HepG2 (cell line): ENCODE data around the gene FMOD. TPM values are rescaled to one million over a fixed set of nuclear protein-coding genes. Genes with fewer than 3 reads are reported as not detected.
A peak's percentile ranks its signal among the peaks of the same experiment; 100 is the strongest.

Experiments used
- FOXP4 ChIP-seq: sonication (generic); formaldehyde crosslinking; IDR thresholded peaks from 2 replicates; pipeline ENCODE4 v1.4.0; 2020; ENCODE audit warnings: missing genetic modification reagents
- HOXA9 ChIP-seq: sonication (generic); formaldehyde crosslinking; IDR thresholded peaks from 2 replicates; pipeline ENCODE4 v1.8.1; 2022; ENCODE audit warnings: missing genetic modification reagents, mild to moderate bottlenecking, moderate library complexity, borderline replicate concordance
- MXI1 ChIP-seq: IDR thresholded peaks from 3 replicates; pipeline ENCODE4 v1.6.1; 2012; ENCODE audit warnings: low read depth, low read length, inconsistent platforms, borderline replicate concordance
- SAP130 ChIP-seq: IDR thresholded peaks from 2 replicates; pipeline ENCODE4 v1.6.1; 2016; ENCODE audit warnings: low read depth
- SNAI1 ChIP-seq: sonication (generic); formaldehyde crosslinking; IDR thresholded peaks from 2 replicates; pipeline ENCODE4 v1.5.0; 2020; ENCODE audit warnings: mild to moderate bottlenecking, missing genetic modification reagents, borderline replicate concordance
- SRSF1 ChIP-seq: fragments of 200-400 bp; formaldehyde crosslinking; optimal IDR thresholded peaks from 2 replicates; pipeline ENCODE3; 2017; ENCODE audit warnings: mild to moderate bottlenecking, low read depth, low read length, moderate library complexity
- ZBTB7B ChIP-seq: sonication (generic); formaldehyde crosslinking; IDR thresholded peaks from 2 replicates; pipeline ENCODE4 v1.4.0; 2020; ENCODE audit warnings: missing genetic modification reagents
- ZC3H4 ChIP-seq: sonication (generic); formaldehyde crosslinking; IDR thresholded peaks from 2 replicates; pipeline ENCODE4 v1.4.0; 2020; ENCODE audit warnings: missing genetic modification reagents, borderline replicate concordance
- ZFY ChIP-seq: sonication (generic); formaldehyde crosslinking; IDR thresholded peaks from 2 replicates; pipeline ENCODE4 v1.4.0; 2020; ENCODE audit warnings: missing genetic modification reagents
- ZMYM4 ChIP-seq: sonication (generic); formaldehyde crosslinking; IDR thresholded peaks from 2 replicates; pipeline ENCODE4 v1.8.1; 2023; ENCODE audit warnings: mild to moderate bottlenecking, missing genetic modification reagents
- ZNF280B ChIP-seq: sonication (generic); formaldehyde crosslinking; IDR thresholded peaks from 2 replicates; pipeline ENCODE4 v1.5.0; 2020; ENCODE audit warnings: missing genetic modification reagents, mild to moderate bottlenecking, borderline replicate concordance
- ZNF335 ChIP-seq: sonication (generic); formaldehyde crosslinking; IDR thresholded peaks from 2 replicates; pipeline ENCODE4 v1.4.0; 2020; ENCODE audit warnings: missing genetic modification reagents
- ZNF557 ChIP-seq: sonication (generic); formaldehyde crosslinking; IDR thresholded peaks from 2 replicates; pipeline ENCODE4 v1.4.0; 2020; ENCODE audit warnings: missing genetic modification reagents
- ZNF576 ChIP-seq: sonication (generic); formaldehyde crosslinking; IDR thresholded peaks from 2 replicates; pipeline ENCODE4 v1.4.0; 2020; ENCODE audit warnings: mild to moderate bottlenecking, missing genetic modification reagents
- ZNF615 ChIP-seq: sonication (generic); formaldehyde crosslinking; IDR thresholded peaks from 2 replicates; pipeline ENCODE4 v1.5.0; 2020; ENCODE audit warnings: mild to moderate bottlenecking, missing genetic modification reagents, borderline replicate concordance
- ZSCAN5A ChIP-seq: sonication (generic); formaldehyde crosslinking; IDR thresholded peaks from 2 replicates; pipeline ENCODE4 v1.8.0; 2022; ENCODE audit warnings: mild to moderate bottlenecking, missing genetic modification reagents, borderline replicate concordance
- polyA plus RNA-seq, 8 experiments: library from polyadenylated mRNA; depleted of rRNA in 3 of 8; stranded (reverse) in 7 of 8; unstranded in 1 of 8; fragments of >200 nt; fragmentation: Illumina TruSeq in 4 of 8; extraction: Trizol in 4 of 8; gene quantifications; 2 replicates each; pipeline versions ENCODE4 v1.2.1 to v1.2.3, GENCODE V29; 2011 to 2016; ENCODE audit warnings: low read depth in 4 of 8, missing spikeins in 1 of 8, mixed read lengths in 1 of 8; ENCODE audit not compliant: insufficient read depth in 1 of 8
- total RNA-seq, 5 experiments: library from RNA; depleted of rRNA; stranded (reverse); fragments of >200 nt; fragmentation: Illumina TruSeq; extraction: Trizol; gene quantifications; 2 replicates each; pipeline ENCODE4 v1.2.3, GENCODE V29; 2016; ENCODE audit warnings: low read depth in 1 of 5
- TF ChIP-seq, protein P1 (sequence below): sonication (generic); formaldehyde crosslinking; IDR thresholded peaks from 2 replicates; pipeline ENCODE4 v1.5.1; 2020; ENCODE audit warnings: mild to moderate bottlenecking, missing genetic modification reagents
- TF ChIP-seq, protein P2 (sequence below): sonication (generic); formaldehyde crosslinking; IDR thresholded peaks from 2 replicates; pipeline ENCODE4 v1.5.0; 2020; ENCODE audit warnings: missing genetic modification reagents

FMOD gene
- total and polyA plus RNA-seq, 2 of the 13 experiments (the other 11 are each of a cell fraction or from before 2014, with no cell fraction given): 0.08 TPM; not detected in 1

DNA sequence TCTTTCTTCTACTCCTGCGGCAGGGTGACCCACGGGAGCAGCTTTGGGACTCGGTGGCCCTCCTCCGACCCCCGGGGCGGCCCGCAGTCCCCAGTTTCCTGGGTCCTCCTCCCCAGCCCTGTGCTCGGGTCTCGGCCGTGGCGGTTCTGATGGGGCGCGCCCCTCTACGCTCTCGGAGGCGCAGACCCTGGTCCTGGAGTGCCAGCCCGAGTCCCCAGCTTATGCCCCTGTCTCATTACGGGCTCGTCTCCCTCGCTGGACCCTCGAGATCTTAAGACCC lies 45.2 kb downstream of the FMOD start (continued):
- TF ChIP-seq ZNF335 (CRISPR knock-in tag) (no peak), SNAI1 (CRISPR knock-in tag) (0 out of 2 replicates have a peak, but pooled peaks have one; percentile 15), ZFY (CRISPR knock-in tag) (peak; percentile 62), ZNF576 (CRISPR knock-in tag) (no peak), ZBTB7B (CRISPR knock-in tag) (no peak), FOXP4 (CRISPR knock-in tag) (no peak), ZC3H4 (CRISPR knock-in tag) (no peak), SRSF1 (no peak), SAP130 (peak; percentile 5; the same call in 1 of the 2 replicates), HOXA9 (CRISPR knock-in tag) (no peak), ZNF280B (CRISPR knock-in tag) (0 out of 2 replicates have a peak, but pooled peaks have one; percentile 68), MXI1 (no peak), ZSCAN5A (no peak), ZMYM4 (CRISPR knock-in tag) (no peak), ZNF557 (CRISPR knock-in tag) (no peak), ZNF615 (CRISPR knock-in tag) (no peak)
- TF ChIP-seq, protein P1, sequence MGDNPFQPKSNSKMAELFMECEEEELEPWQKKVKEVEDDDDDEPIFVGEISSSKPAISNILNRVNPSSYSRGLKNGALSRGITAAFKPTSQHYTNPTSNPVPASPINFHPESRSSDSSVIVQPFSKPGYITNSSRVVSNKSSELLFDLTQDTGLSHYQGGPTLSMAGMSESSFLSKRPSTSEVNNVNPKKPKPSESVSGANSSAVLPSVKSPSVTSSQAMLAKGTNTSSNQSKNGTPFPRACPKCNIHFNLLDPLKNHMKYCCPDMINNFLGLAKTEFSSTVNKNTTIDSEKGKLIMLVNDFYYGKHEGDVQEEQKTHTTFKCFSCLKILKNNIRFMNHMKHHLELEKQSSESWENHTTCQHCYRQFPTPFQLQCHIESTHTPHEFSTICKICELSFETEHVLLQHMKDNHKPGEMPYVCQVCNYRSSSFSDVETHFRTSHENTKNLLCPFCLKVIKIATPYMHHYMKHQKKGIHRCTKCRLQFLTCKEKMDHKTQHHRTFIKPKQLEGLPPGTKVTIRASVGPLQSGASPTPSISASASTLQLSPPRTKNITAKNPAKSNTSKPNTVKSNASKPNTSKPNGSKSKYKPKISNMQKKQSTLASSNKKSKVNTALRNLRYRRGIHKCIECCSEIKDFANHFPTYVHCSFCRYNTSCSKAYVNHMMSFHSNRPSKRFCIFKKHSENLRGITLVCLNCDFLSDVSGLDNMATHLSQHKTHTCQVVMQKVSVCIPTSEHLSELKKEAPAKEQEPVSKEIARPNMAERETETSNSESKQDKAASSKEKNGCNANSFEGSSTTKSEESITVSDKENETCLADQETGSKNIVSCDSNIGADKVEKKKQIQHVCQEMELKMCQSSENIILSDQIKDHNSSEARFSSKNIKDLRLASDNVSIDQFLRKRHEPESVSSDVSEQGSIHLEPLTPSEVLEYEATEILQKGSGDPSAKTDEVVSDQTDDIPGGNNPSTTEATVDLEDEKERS (CRISPR knock-in tag): no peak
- TF ChIP-seq, protein P2, sequence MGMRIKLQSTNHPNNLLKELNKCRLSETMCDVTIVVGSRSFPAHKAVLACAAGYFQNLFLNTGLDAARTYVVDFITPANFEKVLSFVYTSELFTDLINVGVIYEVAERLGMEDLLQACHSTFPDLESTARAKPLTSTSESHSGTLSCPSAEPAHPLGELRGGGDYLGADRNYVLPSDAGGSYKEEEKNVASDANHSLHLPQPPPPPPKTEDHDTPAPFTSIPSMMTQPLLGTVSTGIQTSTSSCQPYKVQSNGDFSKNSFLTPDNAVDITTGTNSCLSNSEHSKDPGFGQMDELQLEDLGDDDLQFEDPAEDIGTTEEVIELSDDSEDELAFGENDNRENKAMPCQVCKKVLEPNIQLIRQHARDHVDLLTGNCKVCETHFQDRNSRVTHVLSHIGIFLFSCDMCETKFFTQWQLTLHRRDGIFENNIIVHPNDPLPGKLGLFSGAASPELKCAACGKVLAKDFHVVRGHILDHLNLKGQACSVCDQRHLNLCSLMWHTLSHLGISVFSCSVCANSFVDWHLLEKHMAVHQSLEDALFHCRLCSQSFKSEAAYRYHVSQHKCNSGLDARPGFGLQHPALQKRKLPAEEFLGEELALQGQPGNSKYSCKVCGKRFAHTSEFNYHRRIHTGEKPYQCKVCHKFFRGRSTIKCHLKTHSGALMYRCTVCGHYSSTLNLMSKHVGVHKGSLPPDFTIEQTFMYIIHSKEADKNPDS: 0 out of 2 replicates have a peak, but pooled peaks have one; percentile 55
